Transverse colon (tissue), 4 donors: ENCODE measurements around the gene BRF1.

ENCODE experiments used
- CTCF ChIP-seq, 5 experiments: fragments of 200-600 bp in 3 of 5; fragments of 450-650 bp in 2 of 5; sonication (generic) in 3 of 5; IDR thresholded peaks; 1 replicate in 2 of 5; 2 replicates in 3 of 5; pipeline ENCODE4 v1.5.1; 2016 to 2017; ENCODE audit warnings: antibody characterized with exemption in 5 of 5, inconsistent platforms in 3 of 5, mild to moderate bottlenecking in 2 of 5, moderate library complexity in 1 of 5
- EP300 ChIP-seq: sonication (generic); formaldehyde crosslinking; IDR thresholded peaks from one replicate; pipeline ENCODE4 v1.6.1; 2017; ENCODE audit warnings: antibody characterized with exemption, low read depth
- POLR2AphosphoS5 ChIP-seq, 3 donors: sonication (generic); formaldehyde crosslinking; IDR thresholded peaks; one replicate each; pipeline ENCODE4 v1.6.1; 2016; ENCODE audit warnings: antibody characterized with exemption in 3 of 3

- TF ChIP-seq CTCF (IDR thresholded peaks at IDR 0.05) = no peak
- no peak for TF ChIP-seq POLR2AphosphoS5 (IDR thresholded peaks at IDR 0.05)
- no peak for TF ChIP-seq EP300
Observed at GRCh38 chr14:105316577-105316941, 15.8 kb upstream of the BRF1 start.
